ENCODE results near the gene METTL25B. TPM values are rescaled to one million over a fixed set of nuclear protein-coding genes. Genes with fewer than 3 reads are reported as not detected.

METTL25B gene
- total RNA-seq, 1 donor from 2014 or later = 39.2 TPM

GRCh38 chr1:156707417-156708217 lies 20.7 kb upstream of the METTL25B start:
- Mint-ChIP-seq H3K36me3 (peaks cover 2% of the 10 kb centered on the region), H3K4me1 (peaks cover 90% of the 10 kb centered on the region), H3K27me3 (ENCODE audit: low read depth) (no peaks in the 10 kb centered on the region), H3K9me3 (no peaks in the 10 kb centered on the region), H3K4me3 (peak overlapping the region; percentile 84), H3K27ac (peak overlapping the region; percentile 96)
- no peak for DNase-seq (ENCODE audit: low spot score in 2 of 2, unreplicated experiment in 2 of 2)
- no peak for TF ChIP-seq CTCF (IDR thresholded peaks at IDR 0.05; ENCODE audit: unreplicated experiment)

GRCh38 chr1:156708218-156708661 lies 20.0 kb upstream of the METTL25B start:
- H3K4me1 Mint-ChIP-seq = peaks cover 87% of the 10 kb centered on the region
- H3K27ac Mint-ChIP-seq = peak overlapping the region; percentile 96
- no peaks in the 10 kb centered on the region for H3K36me3 Mint-ChIP-seq
- no peak for DNase-seq (ENCODE audit: low spot score in 2 of 2, unreplicated experiment in 2 of 2)
- no peak for TF ChIP-seq CTCF (IDR thresholded peaks at IDR 0.05; ENCODE audit: unreplicated experiment)
- peak overlapping the region; percentile 84 for H3K4me3 Mint-ChIP-seq
- H3K27me3 Mint-ChIP-seq (ENCODE audit: low read depth) = no peaks in the 10 kb centered on the region
- H3K9me3 Mint-ChIP-seq = no peaks in the 10 kb centered on the region

GRCh38 chr1:156709031-156709430 lies 19.2 kb upstream of the METTL25B start:
- DNase-seq (ENCODE audit: low spot score in 2 of 2, unreplicated experiment in 2 of 2) = no peak
- Mint-ChIP-seq H3K36me3 (no peaks in the 10 kb centered on the region), H3K4me3 (peak overlapping the region; percentile 84), H3K27ac (peak overlapping the region; percentile 96), H3K9me3 (no peaks in the 10 kb centered on the region), H3K27me3 (ENCODE audit: low read depth) (no peaks in the 10 kb centered on the region), H3K4me1 (peaks cover 79% of the 10 kb centered on the region)
- TF ChIP-seq CTCF (IDR thresholded peaks at IDR 0.05; ENCODE audit: unreplicated experiment) = no peak

GRCh38 chr1:156709757-156710489 lies 18.3 kb upstream of the METTL25B start:
- Mint-ChIP-seq H3K36me3 (peaks cover 3% of the 10 kb centered on the region), H3K4me3 (peak overlapping the region; percentile 32)

More at GRCh38 chr1:156709757-156710489, 18.3 kb upstream of the METTL25B start:
- peaks cover 77% of the 10 kb centered on the region for H3K4me1 Mint-ChIP-seq
- H3K27ac Mint-ChIP-seq = peak overlapping the region; percentile 96
- no peak for DNase-seq (ENCODE audit: low spot score in 2 of 2, unreplicated experiment in 2 of 2)
- H3K27me3 Mint-ChIP-seq (ENCODE audit: low read depth) = no peaks in the 10 kb centered on the region
- TF ChIP-seq CTCF (IDR thresholded peaks at IDR 0.05; ENCODE audit: unreplicated experiment) = no peak
- no peaks in the 10 kb centered on the region for H3K9me3 Mint-ChIP-seq

All from mesothelial cell of epicardium (in vitro differentiated cells).